HCEC 1CT (cell line): ENCODE results near the gene TP53I13.

Source experiments
- DNase-seq: peaks from one replicate; pipeline ENCODE4 v3.0.0-alpha.2; 2017

The TP53I13 gene

GRCh38 chr17:29617125-29617480 lies 48.6 kb downstream of the TP53I13 start:
- DNase-seq: peak; percentile 75

- DNase-seq: peak; percentile 53
These were observed 49.2 kb downstream of the TP53I13 start for GRCh38 chr17:29617481-29618271.

DNA sequence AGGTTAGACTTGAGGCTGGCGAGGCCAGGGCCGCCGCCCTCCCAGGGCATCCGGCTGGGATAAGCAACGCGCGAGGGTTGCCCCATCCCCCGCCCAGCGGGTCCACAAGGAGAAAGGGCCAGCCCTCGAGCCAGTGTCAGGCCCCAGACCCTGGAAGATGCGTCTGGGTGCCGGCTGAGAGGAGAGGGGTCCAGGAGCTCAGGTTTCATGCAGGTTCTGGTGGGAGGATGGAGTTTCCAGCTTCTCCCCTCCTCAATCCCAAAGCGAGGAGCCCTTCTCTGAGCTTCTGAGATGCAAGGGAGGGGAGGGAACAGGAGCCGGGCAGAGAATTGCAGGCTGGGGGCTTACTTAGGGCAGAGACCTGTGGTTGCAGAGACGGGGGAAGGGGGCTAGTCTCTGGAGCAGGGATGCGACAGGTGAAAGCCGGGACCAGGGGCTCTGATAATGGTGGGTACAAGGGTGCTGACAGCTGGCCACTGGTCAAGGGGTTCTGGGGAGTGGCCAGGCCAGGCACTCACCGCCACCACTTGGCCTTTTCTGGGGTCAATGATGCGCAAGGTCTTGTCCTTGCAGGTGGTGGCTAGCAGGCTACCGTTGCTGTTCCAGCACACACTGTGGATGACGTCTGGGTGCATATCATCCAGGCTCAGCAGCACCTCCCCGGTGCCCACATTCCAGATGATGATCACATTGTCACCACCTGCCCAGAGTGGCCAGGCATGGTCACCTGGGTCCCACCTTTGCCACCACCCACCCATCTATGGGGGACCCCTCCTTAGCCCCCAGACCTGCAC lies 50.0 kb downstream of the TP53I13 start:
- DNase-seq: no peak

DNA sequence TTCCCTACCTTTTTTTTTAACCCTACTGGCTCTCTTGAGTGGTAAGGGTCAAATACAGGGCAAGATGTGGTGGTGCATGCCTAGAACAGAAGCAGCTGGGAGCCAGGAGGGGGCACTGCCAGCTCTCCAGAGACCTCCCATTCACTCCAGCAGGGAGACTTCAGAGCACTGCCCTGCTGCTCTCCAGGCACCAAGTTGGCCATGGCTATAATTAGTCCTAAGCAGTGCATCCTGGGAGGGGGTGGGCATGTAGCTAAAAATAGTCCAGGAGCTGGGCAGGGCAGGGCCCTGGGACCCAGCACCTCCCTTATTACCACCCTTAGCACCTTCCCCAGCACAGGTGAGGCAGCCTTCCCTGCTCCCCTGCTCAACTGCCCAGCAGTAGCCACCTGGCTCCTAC lies 50.8 kb downstream of the TP53I13 start:
- peak; percentile 34 for DNase-seq

DNA sequence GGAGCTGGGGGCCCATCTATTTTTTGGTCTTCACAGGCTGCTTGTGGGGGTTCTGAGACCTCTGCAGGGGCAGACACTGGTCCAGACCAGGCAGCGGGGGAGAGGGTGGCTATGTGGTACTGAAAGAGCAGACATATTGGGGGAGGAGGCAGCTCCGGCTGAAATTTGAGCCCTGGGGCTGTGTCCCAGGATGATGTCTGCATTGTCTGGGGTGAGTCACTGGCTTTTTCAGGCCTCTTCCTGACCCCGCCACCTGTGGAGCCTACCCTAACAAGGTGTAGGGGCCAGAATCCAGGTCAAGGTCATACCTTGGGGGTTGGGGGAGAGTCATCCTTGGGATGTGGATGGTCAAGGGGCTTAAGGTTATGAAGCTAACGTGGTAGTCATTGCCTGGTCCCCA lies 51.8 kb downstream of the TP53I13 start:
- peak; percentile 45 for DNase-seq

- DNase-seq: no peak
These were observed 52.4 kb downstream of the TP53I13 start for GRCh38 chr17:29620779-29621500.

- no peak for DNase-seq
These were observed 53.3 kb downstream of the TP53I13 start for GRCh38 chr17:29621751-29622194.
